B cell (primary cell): ENCODE results near the gene NELL1. TPM values are rescaled to one million over a fixed set of nuclear protein-coding genes. Genes with fewer than 3 reads are reported as not detected.

Source experiments
- ATAC-seq: fragments of 200-7000 bp; cut with Tn5 transposase; one replicate; pipeline ENCODE4 v1.10.0; 2021; ENCODE audit warnings: low read depth, mild to moderate bottlenecking, moderate number of reproducible peaks, moderate library complexity
- CTCF ChIA-PET: fragments of 350-600 bp; sonication (Branson Sonifier 250); formaldehyde crosslinking; loops from one replicate; lab custom pipeline; 2021; ENCODE audit warnings: antibody characterized with exemption, inconsistent platforms; lab: Charles Lee
- POLR2A ChIA-PET: fragments of 350-600 bp; sonication (Branson Sonifier 250); formaldehyde crosslinking; loops from one replicate; lab custom pipeline; 2021; ENCODE audit warnings: antibody characterized with exemption; lab: Charles Lee
- DNase-seq: peaks from one replicate; pipeline ENCODE4 v3.0.0; 2013
- H2AFZ ChIP-seq: 2 replicates; pipeline ENCODE4 v1.6.1; 2012; ENCODE audit warnings: mild to moderate bottlenecking, low read depth, low read length; ENCODE audit not compliant: insufficient read depth, poor library complexity, severe bottlenecking
- H3K27ac ChIP-seq, 2 donors: 1 replicate in 1 of 2; 2 replicates in 1 of 2; pipeline ENCODE4 v1.5.1; 2012 to 2013; ENCODE audit warnings: low read length in 2 of 2, mild to moderate bottlenecking in 2 of 2, moderate library complexity in 1 of 2
- H3K27me3 ChIP-seq, 4 experiments: fragments of 200-600 bp in 1 of 4; sonication (generic) in 1 of 4; replicated peaks in 1 of 4; 1 replicate in 2 of 4; 2 replicates in 2 of 4; pipeline versions ENCODE4 v1.6.1 to v1.7.0; 2013 to 2016; ENCODE audit warnings: low read length in 3 of 4, mild to moderate bottlenecking in 2 of 4, mixed read lengths in 1 of 4, moderate library complexity in 1 of 4; ENCODE audit not compliant: insufficient read depth in 4 of 4, control insufficient read depth in 3 of 4; ENCODE audit errors: control extremely low read depth in 1 of 4
- H3K36me3 ChIP-seq, 2 experiments: replicated peaks in 1 of 2; 1 replicate in 1 of 2; 2 replicates in 1 of 2; pipeline versions ENCODE4 v1.6.1 to v1.7.1; 2013; ENCODE audit warnings: low read length in 1 of 2; ENCODE audit not compliant: insufficient read depth in 2 of 2, control insufficient read depth in 1 of 2; ENCODE audit errors: control extremely low read depth in 1 of 2, extremely low read depth in 1 of 2
- H3K4me1 ChIP-seq, 2 donors: fragments of 200-600 bp in 1 of 2; sonication (generic) in 1 of 2; 1 replicate in 1 of 2; 2 replicates in 1 of 2; pipeline versions ENCODE4 v1.5.1 to v1.6.1; 2013 to 2017; ENCODE audit warnings: low read length in 2 of 2; ENCODE audit not compliant: control insufficient read depth in 2 of 2, insufficient read depth in 2 of 2
- H3K4me2 ChIP-seq: replicated peaks from 2 replicates; pipeline ENCODE3; 2012; ENCODE audit warnings: mild to moderate bottlenecking, low read depth, low read length; ENCODE audit not compliant: poor library complexity, severe bottlenecking
- H3K4me3 ChIP-seq, 5 experiments: fragments of 200-600 bp in 1 of 5; sonication (generic) in 1 of 5; 1 replicate in 3 of 5; 2 replicates in 2 of 5; pipeline versions ENCODE4 v1.5.1 to v1.7.0; 2011 to 2016; ENCODE audit warnings: low read length in 4 of 5, mild to moderate bottlenecking in 4 of 5, low read depth in 2 of 5, control low read depth in 1 of 5, moderate library complexity in 1 of 5; ENCODE audit not compliant: insufficient read depth in 1 of 5; ENCODE audit errors: control extremely low read depth in 1 of 5, extremely low read depth in 1 of 5
- H3K79me2 ChIP-seq: fragments of 200-600 bp; sonication (generic); one replicate; pipeline ENCODE4 v1.6.0; 2016; ENCODE audit warnings: low read length; ENCODE audit not compliant: control insufficient read depth, insufficient read depth
- H3K9ac ChIP-seq: fragments of 200-600 bp; sonication (generic); 2 replicates; pipeline ENCODE4 v1.6.1; 2017; ENCODE audit warnings: mild to moderate bottlenecking, low read length, moderate library complexity
- H3K9me3 ChIP-seq, 3 donors: one replicate each; pipeline versions ENCODE4 v1.6.1 to v1.7.1; 2013; ENCODE audit warnings: low read length in 2 of 3; ENCODE audit not compliant: control insufficient read depth in 2 of 3, insufficient read depth in 1 of 3; ENCODE audit errors: control extremely low read depth in 1 of 3
- H4K20me1 ChIP-seq: 2 replicates; pipeline ENCODE4 v1.6.0; 2012; ENCODE audit warnings: mild to moderate bottlenecking, low read length; ENCODE audit not compliant: insufficient read depth, control insufficient read depth, poor library complexity, severe bottlenecking
- H3K27ac Mint-ChIP-seq: one replicate; pipeline ENCODE4 v1.8.0; 2021; ENCODE audit warnings: mixed read lengths
- H3K27me3 Mint-ChIP-seq: one replicate; pipeline ENCODE4 v1.8.0; 2021; ENCODE audit warnings: mixed read lengths
- H3K4me1 Mint-ChIP-seq: one replicate; pipeline ENCODE4 v1.8.0; 2021; ENCODE audit warnings: mixed read lengths
- H3K4me3 Mint-ChIP-seq: one replicate; pipeline ENCODE4 v1.8.0; 2021; ENCODE audit warnings: mixed read lengths
- H3K9me3 Mint-ChIP-seq: one replicate; pipeline ENCODE4 v1.8.0; 2022; ENCODE audit warnings: mixed read lengths; ENCODE audit not compliant: insufficient read depth
- EZH2 ChIP-seq: IDR thresholded peaks from 2 replicates; pipeline ENCODE4 v1.6.1; 2012; ENCODE audit warnings: borderline replicate concordance, low read depth, mild to moderate bottlenecking, moderate library complexity, low read length; ENCODE audit not compliant: insufficient read depth, poor library complexity, severe bottlenecking
- WGBS: methylation state at CpG from one replicate; pipeline ENCODE4 v1.1.5; 2013; ENCODE audit warnings: missing lambda C conversion rate; ENCODE audit not compliant: insufficient coverage; 5-methylcytosine and 5-hydroxymethylcytosine counted together
- intact Hi-C: fragments of 100-400 bp; cut with micrococcal nuclease; formaldehyde crosslinking; loops from one replicate; pipeline ENCODE4 v1.10.0; 2022
- polyA plus RNA-seq: library from polyadenylated mRNA; depleted of rRNA; stranded (reverse); fragments of >200 nt; gene quantifications from 2 replicates; pipeline ENCODE4 v1.2.3, GENCODE V29; 2012
- total RNA-seq, 2 donors: library from RNA; stranded (reverse); fragments of 120-200 nt in 1 of 2; gene quantifications; 1 replicate in 1 of 2; 2 replicates in 1 of 2; pipeline versions ENCODE4 v1.2.3 to v1.2.4, GENCODE V29; 2013 to 2022
- TF ChIP-seq, protein P1 (sequence below): fragments of 200-600 bp; IDR thresholded peaks from one replicate; pipeline ENCODE4 v1.8.0; 2022; ENCODE audit warnings: antibody characterized with exemption, mild to moderate bottlenecking

The NELL1 gene
- total and polyA plus RNA-seq, 2 donors (not counting 1 experiment from before 2014, with no cell fraction given): not detected

DNA sequence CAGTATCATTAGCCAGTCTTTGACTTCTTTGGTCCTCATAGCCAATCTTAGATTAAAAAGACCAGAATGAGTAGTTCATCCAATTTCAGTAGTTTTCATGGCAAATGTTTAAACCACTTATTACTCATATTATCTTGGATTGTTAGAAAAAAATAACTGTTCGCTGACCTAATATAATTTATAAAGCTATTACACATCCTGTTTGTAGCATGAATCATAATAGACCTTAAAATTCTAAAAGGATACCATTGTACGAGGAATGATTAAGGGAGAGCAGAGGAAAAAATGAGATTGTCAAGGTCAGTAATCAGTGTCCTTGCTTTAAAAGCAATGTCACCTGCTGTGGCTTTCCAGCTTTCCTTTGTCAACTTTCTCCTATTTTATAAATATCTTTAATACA, 371.2 kb downstream of the NELL1 start:
- Histone ChIP-seq H3K9ac (no peak overlapping the region), H3K36me3 (no peaks in the 10 kb centered on the region), H3K4me2 (no peak overlapping the region), H3K27ac (no peak overlapping the region), H4K20me1 (no peaks in the 10 kb centered on the region), H3K27me3 (no peaks in the 10 kb centered on the region), H3K4me3 (no peak overlapping the region), H3K4me1 (no peaks in the 10 kb centered on the region), H3K79me2 (no peaks in the 10 kb centered on the region), H3K9me3 (peaks cover 0 to 4% (median 0%) of the 10 kb centered on the region in 3 donors), H2AFZ (no peak overlapping the region)
- no peaks in the 10 kb centered on the region for H3K9me3 Mint-ChIP-seq
- H3K4me1 Mint-ChIP-seq: no peaks in the 10 kb centered on the region
- ChIA-PET CTCF (no interaction called here), POLR2A (no interaction called here)
- no peak overlapping the region for H3K4me3 Mint-ChIP-seq
- no peak overlapping the region for H3K27ac Mint-ChIP-seq
- DNase-seq (no peak), ATAC-seq (no peak)
- no peaks in the 10 kb centered on the region for H3K27me3 Mint-ChIP-seq
- WGBS: no CpG with 5 or more reads among the region's 2 CpGs
- TF ChIP-seq, protein P1, sequence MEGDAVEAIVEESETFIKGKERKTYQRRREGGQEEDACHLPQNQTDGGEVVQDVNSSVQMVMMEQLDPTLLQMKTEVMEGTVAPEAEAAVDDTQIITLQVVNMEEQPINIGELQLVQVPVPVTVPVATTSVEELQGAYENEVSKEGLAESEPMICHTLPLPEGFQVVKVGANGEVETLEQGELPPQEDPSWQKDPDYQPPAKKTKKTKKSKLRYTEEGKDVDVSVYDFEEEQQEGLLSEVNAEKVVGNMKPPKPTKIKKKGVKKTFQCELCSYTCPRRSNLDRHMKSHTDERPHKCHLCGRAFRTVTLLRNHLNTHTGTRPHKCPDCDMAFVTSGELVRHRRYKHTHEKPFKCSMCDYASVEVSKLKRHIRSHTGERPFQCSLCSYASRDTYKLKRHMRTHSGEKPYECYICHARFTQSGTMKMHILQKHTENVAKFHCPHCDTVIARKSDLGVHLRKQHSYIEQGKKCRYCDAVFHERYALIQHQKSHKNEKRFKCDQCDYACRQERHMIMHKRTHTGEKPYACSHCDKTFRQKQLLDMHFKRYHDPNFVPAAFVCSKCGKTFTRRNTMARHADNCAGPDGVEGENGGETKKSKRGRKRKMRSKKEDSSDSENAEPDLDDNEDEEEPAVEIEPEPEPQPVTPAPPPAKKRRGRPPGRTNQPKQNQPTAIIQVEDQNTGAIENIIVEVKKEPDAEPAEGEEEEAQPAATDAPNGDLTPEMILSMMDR: no peak
- TF ChIP-seq EZH2: no peak
- intact Hi-C loops: no loop called here

DNA sequence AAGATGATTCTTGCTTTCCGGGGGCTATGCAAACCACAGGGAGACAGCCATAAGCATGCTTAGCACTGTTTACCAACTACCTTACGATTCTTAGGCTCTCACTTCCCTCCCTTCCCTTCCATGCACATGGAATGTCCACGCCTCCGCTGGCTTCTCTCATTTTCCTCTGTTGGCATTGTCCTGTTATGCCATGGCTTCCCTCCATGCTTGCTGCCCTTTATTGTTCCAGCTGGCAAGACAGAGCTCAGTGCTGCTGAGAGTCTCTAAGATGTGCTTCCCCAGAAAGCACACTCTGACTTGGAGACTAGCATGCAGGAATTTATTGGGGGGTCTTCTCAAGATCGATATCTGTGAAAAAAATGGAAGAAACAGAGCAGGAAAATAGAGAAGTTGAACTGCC, 379.2 kb downstream of the NELL1 start:
- intact Hi-C loops: no loop called here
- TF ChIP-seq, protein P1: no peak
- TF ChIP-seq EZH2: no peak
- Histone ChIP-seq H3K4me3 (no peak overlapping the region), H2AFZ (no peak overlapping the region), H3K9me3 (no peaks in the 10 kb centered on the region), H3K9ac (no peak overlapping the region), H3K36me3 (no peaks in the 10 kb centered on the region), H4K20me1 (no peaks in the 10 kb centered on the region), H3K27me3 (no peaks in the 10 kb centered on the region), H3K4me1 (no peaks in the 10 kb centered on the region), H3K27ac (no peak overlapping the region), H3K79me2 (no peaks in the 10 kb centered on the region), H3K4me2 (no peak overlapping the region)
- Mint-ChIP-seq H3K27me3 (no peaks in the 10 kb centered on the region), H3K4me1 (no peaks in the 10 kb centered on the region), H3K9me3 (no peaks in the 10 kb centered on the region), H3K4me3 (no peak overlapping the region), H3K27ac (no peak overlapping the region)
- 88% methylated on average over 5 of the region's 5 CpGs for WGBS
- ATAC-seq (no peak), DNase-seq (no peak)
- ChIA-PET POLR2A (no interaction called here), CTCF (no interaction called here)
